HG02571 (cell line): ENCODE data around the gene FRK.
"Not testable (repeated sequence)": the region's sequence is repeated elsewhere in the genome, so short reads cannot be mapped to it uniquely, and the experiment has no call there.

Experiments
- ATAC-seq: cut with Tn5 transposase; IDR thresholded peaks from one replicate; pipeline ENCODE4 v1.9.1; 2021; ENCODE audit warnings: mild to moderate bottlenecking, moderate library complexity; ENCODE audit not compliant: unreplicated experiment

Gene FRK

GRCh38 chr6:116078522-116078921 lies 17.8 kb upstream of the FRK start:
- no peak for ATAC-seq

GRCh38 chr6:116074732-116075390 lies 14.2 kb upstream of the FRK start:
- no peak for ATAC-seq

- no peak for ATAC-seq
These were observed 13.2 kb upstream of the FRK start for GRCh38 chr6:116073765-116074440.

- ATAC-seq = no peak
These were observed 11.7 kb upstream of the FRK start for GRCh38 chr6:116072368-116072767.

- no peak for ATAC-seq
These were observed 10.1 kb upstream of the FRK start for GRCh38 chr6:116070616-116071389.

GRCh38 chr6:116070101-116070500 lies 9.4 kb upstream of the FRK start:
- ATAC-seq = no peak

GRCh38 chr6:116066789-116067188 lies 6.1 kb upstream of the FRK start:
- ATAC-seq = no peak

GRCh38 chr6:116064666-116065065 lies 4.0 kb upstream of the FRK start:
- no peak for ATAC-seq

GRCh38 chr6:116062496-116062895 lies 1.8 kb upstream of the FRK start:
- ATAC-seq = no peak

- peak; percentile 84 for ATAC-seq
These were observed 749 bp downstream of the FRK start for GRCh38 chr6:116059713-116060571.

- no peak for ATAC-seq
These were observed 2.9 kb downstream of the FRK start for GRCh38 chr6:116057766-116058165.

GRCh38 chr6:116055513-116055912 lies 5.2 kb downstream of the FRK start:
- no peak for ATAC-seq

GRCh38 chr6:116051244-116051643 lies 9.4 kb downstream of the FRK start:
- no peak for ATAC-seq

GRCh38 chr6:116050737-116051136 lies 10.0 kb downstream of the FRK start:
- ATAC-seq = no peak

- ATAC-seq = no peak
These were observed 11.4 kb downstream of the FRK start for GRCh38 chr6:116049321-116049720.

GRCh38 chr6:116047173-116047933 lies 13.3 kb downstream of the FRK start:
- peak; percentile 83 for ATAC-seq

GRCh38 chr6:116046737-116047136 lies 14.0 kb downstream of the FRK start:
- no peak for ATAC-seq

GRCh38 chr6:116046272-116046671 lies 14.4 kb downstream of the FRK start:
- ATAC-seq = not testable (repeated sequence)

GRCh38 chr6:116041934-116042333 lies 18.8 kb downstream of the FRK start:
- ATAC-seq = no peak

- ATAC-seq = no peak
These were observed 19.7 kb downstream of the FRK start for GRCh38 chr6:116040993-116041392.
